Stimulated activated CD8-positive, alpha-beta memory T cell treated with anti-CD3 and anti-CD28 coated beads, Interleukin-2, amount 100 ng/mL, for 1 hour (primary cell): ENCODE results near the gene TUBGCP2.

Experiments used
- DNase-seq, 2 donors: peaks; one replicate each; pipeline ENCODE4 v3.0.0-alpha.2; 2020; ENCODE audit warnings: low read depth in 2 of 2

Gene TUBGCP2

GRCh38 chr10:133302230-133302629, 6.4 kb downstream of the TUBGCP2 start:
- no peak for DNase-seq

- no peak for DNase-seq
Observed at GRCh38 chr10:133299738-133300137, 8.9 kb downstream of the TUBGCP2 start.

- DNase-seq, result no peak
Observed at GRCh38 chr10:133299224-133299623, 9.4 kb downstream of the TUBGCP2 start.

- DNase-seq, result no peak
Observed at GRCh38 chr10:133298466-133298865, 10.2 kb downstream of the TUBGCP2 start.

- DNase-seq, result no peak
Observed at GRCh38 chr10:133297504-133297903, 11.2 kb downstream of the TUBGCP2 start.

GRCh38 chr10:133295426-133296320, 13.0 kb downstream of the TUBGCP2 start:
- DNase-seq, result no peak

GRCh38 chr10:133294189-133294588, 14.5 kb downstream of the TUBGCP2 start:
- no peak for DNase-seq

- DNase-seq, result no peak
Observed at GRCh38 chr10:133293810-133294119, 14.9 kb downstream of the TUBGCP2 start.

GRCh38 chr10:133292919-133293809, 15.5 kb downstream of the TUBGCP2 start:
- DNase-seq, result no peak

- DNase-seq, result no peak
Observed at GRCh38 chr10:133289761-133290160, 18.9 kb downstream of the TUBGCP2 start.

- DNase-seq, result no peak
Observed at GRCh38 chr10:133287832-133288500, 20.7 kb downstream of the TUBGCP2 start.

GRCh38 chr10:133286366-133286765, 22.3 kb downstream of the TUBGCP2 start:
- no peak for DNase-seq

GRCh38 chr10:133285217-133285616, 23.5 kb downstream of the TUBGCP2 start:
- DNase-seq, result no peak

- no peak for DNase-seq
Observed at GRCh38 chr10:133283931-133284330, 24.7 kb downstream of the TUBGCP2 start.

- DNase-seq, result no peak
Observed at GRCh38 chr10:133282846-133283390, 25.8 kb downstream of the TUBGCP2 start.

GRCh38 chr10:133281628-133282372, 26.9 kb downstream of the TUBGCP2 start:
- no peak for DNase-seq

- DNase-seq, result no peak
Observed at GRCh38 chr10:133281084-133281483, 27.6 kb downstream of the TUBGCP2 start.

GRCh38 chr10:133280391-133281059, 28.1 kb downstream of the TUBGCP2 start:
- DNase-seq, result no peak

GRCh38 chr10:133279326-133280226, 29.1 kb downstream of the TUBGCP2 start:
- no peak for DNase-seq
